GM21526 (cell line): ENCODE data around the gene MAML2.
"Not testable (repeated sequence)": the region's sequence is repeated elsewhere in the genome, so short reads cannot be mapped to it uniquely, and the experiment has no call there.

Source experiments
- ATAC-seq: cut with Tn5 transposase; IDR thresholded peaks from one replicate; pipeline ENCODE4 v1.9.1; 2021; ENCODE audit warnings: moderate library complexity; ENCODE audit not compliant: unreplicated experiment, low FRiP score

MAML2 gene

GRCh38 chr11:96294289-96294688 is 48.7 kb downstream of the MAML2 start:
- ATAC-seq: no peak

GRCh38 chr11:96293598-96294021 is 49.4 kb downstream of the MAML2 start:
- peak; percentile 94 for ATAC-seq

GRCh38 chr11:96293109-96293508 is 49.9 kb downstream of the MAML2 start:
- no peak for ATAC-seq

- ATAC-seq: no peak
Measured at GRCh38 chr11:96292291-96293010, 50.5 kb downstream of the MAML2 start.

DNA sequence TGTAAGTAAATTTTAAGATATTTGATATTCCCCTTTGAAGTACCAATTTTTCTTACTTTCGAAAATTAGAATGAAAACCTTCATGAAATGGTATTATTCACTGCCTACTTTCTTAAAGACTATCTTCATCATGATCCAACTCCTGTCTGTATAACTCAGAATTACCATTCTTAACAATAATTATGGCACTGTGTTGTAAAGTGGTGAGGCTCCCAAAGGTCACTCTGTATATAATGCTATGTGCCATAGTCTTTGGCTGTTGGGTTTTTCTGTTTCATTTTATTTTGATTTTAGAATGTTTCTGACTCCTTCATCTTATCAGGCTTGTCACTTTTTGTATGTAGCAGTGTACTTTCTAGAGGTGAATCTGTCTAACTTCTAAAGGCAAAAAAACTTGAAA is 52.4 kb downstream of the MAML2 start:
- no peak for ATAC-seq

GRCh38 chr11:96290031-96290430 is 53.0 kb downstream of the MAML2 start:
- ATAC-seq: no peak

DNA sequence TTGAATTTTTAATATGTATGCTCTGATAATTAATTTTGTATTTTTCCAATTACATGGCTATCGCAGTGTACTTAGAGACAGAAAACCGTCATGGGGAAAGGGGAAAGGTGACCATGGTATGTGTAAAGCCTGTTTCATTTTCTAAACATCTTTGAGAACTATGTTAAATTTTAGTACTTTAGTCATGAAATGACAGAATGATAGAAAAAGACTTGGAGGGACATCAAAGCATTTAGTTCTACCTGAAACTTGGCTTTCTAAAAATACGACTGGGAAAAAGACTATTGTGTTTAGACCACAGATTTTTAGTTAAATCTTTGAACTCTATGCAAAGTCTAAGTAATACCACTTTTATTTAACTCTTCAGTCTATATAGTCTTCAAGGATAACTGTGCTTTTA is 54.1 kb downstream of the MAML2 start:
- ATAC-seq: no peak

DNA sequence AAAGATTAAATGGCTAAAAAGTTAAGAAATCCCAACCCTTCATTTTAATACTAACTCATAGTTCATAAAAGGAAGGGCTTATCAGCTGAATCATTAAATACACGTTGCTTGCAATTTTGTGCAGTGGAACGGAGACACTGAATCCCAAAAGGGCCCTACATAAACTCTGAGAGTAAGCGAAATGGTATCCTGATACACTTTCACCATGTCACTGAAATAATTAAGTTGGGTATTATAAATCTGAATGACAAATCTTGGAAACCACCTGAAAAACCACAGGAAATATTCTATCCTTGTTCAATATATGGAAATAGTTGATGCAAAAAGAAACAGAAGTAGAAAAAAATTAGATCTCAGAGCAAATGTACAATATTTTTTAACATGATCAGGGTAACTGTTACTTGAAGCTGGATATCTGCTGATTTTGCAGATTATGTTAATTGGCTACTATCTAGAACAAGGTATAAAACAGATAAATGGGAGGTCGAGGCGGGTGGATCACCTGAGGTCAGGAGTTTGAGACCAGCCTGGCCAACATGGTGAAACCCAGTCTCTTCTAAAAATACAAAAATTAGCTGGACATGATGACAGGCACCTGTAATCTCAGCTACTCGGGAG is 55.1 kb downstream of the MAML2 start:
- ATAC-seq: no peak

- not testable (repeated sequence) for ATAC-seq
Measured at GRCh38 chr11:96285985-96286384, 57.0 kb downstream of the MAML2 start.

DNA sequence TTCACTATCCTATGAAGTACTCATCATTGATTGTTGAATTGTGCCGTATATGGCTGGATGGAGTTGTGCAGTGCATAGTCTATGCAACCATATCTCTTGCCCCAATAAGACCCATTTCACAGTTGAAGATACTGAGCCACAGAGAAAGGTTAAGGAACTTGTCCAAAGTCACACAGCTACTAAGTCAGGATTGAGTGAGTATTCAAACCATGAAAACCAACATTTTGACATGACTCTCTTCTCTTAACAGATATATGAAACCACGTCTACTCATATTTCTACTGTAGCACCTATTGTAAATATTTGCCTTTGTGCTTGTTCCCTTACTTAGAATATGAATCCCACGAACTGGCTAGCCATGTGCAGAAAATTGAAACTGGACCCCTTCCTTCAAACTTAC is 58.1 kb downstream of the MAML2 start:
- ATAC-seq: no peak

DNA sequence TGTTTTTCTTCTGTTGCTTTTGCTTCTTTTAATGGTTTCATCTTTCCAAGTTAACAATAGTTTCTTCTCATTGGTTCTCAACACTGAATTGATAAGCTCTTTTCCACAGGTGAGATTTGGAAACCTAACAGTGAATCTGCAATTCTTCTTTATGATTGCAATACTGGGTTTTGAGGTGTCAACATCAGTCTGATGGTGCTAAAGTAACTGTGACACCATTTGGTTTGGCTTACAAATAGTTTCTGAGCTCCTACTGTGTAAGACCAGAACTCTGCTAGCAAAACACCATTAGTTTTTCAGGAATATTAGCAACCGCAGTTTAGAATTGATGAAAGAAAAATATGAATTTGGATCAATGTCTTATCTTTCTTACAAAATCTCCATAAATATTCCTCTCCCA is 58.6 kb downstream of the MAML2 start:
- no peak for ATAC-seq

GRCh38 chr11:96282625-96283220 is 60.3 kb downstream of the MAML2 start:
- no peak for ATAC-seq

DNA sequence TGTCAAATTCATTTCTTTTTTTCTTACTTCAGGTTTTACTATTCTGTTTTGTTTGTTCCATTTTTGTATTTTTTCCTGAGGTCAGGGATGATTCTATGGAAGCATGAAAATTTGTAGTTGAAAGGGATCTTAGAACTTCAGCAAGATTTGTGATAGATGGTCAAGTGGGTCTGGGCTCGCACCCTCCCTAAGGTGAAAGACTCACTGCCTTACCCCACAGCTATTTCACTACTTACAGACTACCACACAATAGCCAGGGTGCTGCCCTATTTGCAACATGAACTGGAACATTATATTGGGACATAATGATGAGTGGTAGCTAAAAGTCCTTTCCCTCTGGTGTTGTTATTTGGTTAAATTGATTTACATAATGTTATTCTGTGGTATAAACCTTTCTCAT is 62.6 kb downstream of the MAML2 start:
- no peak for ATAC-seq

GRCh38 chr11:96279896-96280290 is 63.1 kb downstream of the MAML2 start:
- no peak for ATAC-seq

- no peak for ATAC-seq
Measured at GRCh38 chr11:96279018-96279895, 63.7 kb downstream of the MAML2 start.

DNA sequence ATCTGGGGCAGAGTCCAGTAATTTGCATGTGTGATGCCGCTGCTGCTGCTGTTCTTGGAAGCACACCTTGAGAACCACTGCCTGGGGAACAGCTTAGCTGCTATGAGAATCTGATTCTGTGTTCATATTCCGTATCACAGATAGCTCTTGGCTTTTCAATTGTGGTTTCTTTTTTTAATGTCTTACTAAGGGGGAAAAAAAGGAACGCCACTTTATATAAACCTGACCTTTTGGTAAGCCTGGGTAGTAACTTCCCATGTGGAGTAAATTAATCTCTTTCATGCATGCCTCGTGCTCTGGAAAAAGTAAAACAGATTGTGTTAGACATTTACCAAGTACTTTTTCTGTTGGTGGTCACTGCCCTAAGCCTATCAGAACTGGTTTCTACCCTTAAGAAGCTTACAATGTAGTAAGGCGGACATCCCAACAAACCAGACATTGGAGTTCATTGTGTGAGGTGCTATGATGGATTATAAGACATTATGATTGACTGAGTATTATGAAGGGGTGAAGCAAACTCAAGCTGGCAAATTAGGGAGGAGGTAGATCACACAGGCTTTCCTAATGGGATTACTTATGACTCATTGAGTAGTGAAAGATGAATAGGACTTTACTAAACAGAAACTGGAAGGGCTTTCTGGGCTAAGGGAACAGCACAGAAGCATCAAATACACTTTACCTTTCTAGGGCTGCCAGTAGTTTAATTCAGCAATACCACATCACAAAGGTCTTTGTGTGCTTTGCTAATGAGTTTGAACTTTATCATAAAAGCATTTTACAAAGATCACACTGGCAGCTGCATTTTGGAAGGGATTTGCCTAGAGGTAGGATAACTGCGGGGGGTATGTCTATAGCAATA is 64.7 kb downstream of the MAML2 start:
- ATAC-seq: no peak

- ATAC-seq: no peak
Measured at GRCh38 chr11:96277696-96278038, 65.3 kb downstream of the MAML2 start.

GRCh38 chr11:96276836-96277235 is 66.2 kb downstream of the MAML2 start:
- no peak for ATAC-seq

DNA sequence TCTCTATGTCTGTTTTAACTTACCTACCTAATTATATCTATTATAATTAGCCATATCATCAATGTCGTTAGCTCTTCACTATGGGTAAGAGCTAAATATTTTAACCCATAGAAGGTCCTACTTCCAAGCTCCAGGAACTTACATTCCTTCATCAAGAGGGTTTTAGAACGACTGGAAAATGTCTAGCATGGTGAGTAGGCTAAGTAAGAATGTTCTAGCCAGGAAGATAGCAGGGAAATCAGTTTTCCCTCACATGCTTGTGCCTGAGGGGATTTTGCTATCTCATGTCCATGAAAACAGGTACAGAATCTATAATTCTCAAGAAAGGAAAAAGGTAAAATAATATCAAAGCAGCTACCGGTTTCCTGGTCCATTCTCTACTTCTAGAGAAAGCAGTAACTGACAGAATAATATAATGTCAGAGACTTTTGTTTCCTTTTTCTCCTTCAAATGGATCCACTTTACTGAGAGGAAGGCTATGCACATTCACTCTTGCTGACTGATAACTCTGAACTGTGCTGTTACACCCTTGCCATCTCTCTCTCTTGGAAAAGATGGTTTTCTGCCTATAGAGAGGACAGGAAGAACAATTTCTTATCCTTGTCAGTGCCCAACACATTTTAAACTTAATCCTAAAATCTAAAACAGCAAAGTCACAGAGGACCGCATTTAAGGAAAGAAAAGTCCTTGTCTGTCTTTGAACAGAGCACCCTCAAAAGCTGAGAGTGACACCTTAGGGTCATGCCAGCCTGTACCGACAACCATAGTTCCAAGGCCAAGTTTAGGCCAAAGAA is 67.0 kb downstream of the MAML2 start:
- no peak for ATAC-seq
